ENCODE results near the gene NKAPD1. TPM values are rescaled to one million over a fixed set of nuclear protein-coding genes. Genes with fewer than 3 reads are reported as not detected.

The NKAPD1 gene
- total RNA-seq, 4 donors from 2014 or later: 13.7 to 20.4 (median 16.1) TPM

GRCh38 chr11:112051768-112052167 lies 22.3 kb upstream of the NKAPD1 start:
- TF ChIP-seq POLR2AphosphoS5 (IDR thresholded peaks at IDR 0.05) (no peak), CTCF (IDR thresholded peaks at IDR 0.05) (no peak), EP300 (IDR thresholded peaks at IDR 0.05) (no peak), POLR2A (IDR thresholded peaks at IDR 0.05; ENCODE audit: low read depth) (no peak)
- no peak overlapping the region for H3K27ac ChIP-seq (replicated peaks in 1 of 4)
- DNase-seq (ENCODE audit: extremely low spot score): no peak
- no peaks in the 10 kb centered on the region for H3K27me3 ChIP-seq
- H3K4me1 ChIP-seq: peaks cover 0 to 9% (median 3%) of the 10 kb centered on the region in 4 donors
- H3K9me3 ChIP-seq: no peaks in the 10 kb centered on the region
- H3K4me3 ChIP-seq: no peak overlapping the region
- WGBS: 88% methylated on average over 3 of the region's 3 CpGs
- intact Hi-C loops (cut with DNase I): no loop called here
- H3K36me3 ChIP-seq: peaks cover 21 to 84% (median 64%) of the 10 kb centered on the region in 4 donors

GRCh38 chr11:112057170-112057569 lies 16.9 kb upstream of the NKAPD1 start:
- WGBS: 87% methylated on average over 4 of the region's 4 CpGs
- Histone ChIP-seq H3K36me3 (peaks cover 29 to 94% (median 85%) of the 10 kb centered on the region in 4 donors), H3K27me3 (no peaks in the 10 kb centered on the region), H3K9me3 (no peaks in the 10 kb centered on the region), H3K27ac (replicated peaks in 1 of 4) (no peak overlapping the region), H3K4me3 (no peak overlapping the region), H3K4me1 (no peaks in the 10 kb centered on the region)
- intact Hi-C loops (cut with DNase I): no loop called here
- DNase-seq (ENCODE audit: extremely low spot score): no peak
- TF ChIP-seq EP300 (IDR thresholded peaks at IDR 0.05) (no peak), CTCF (IDR thresholded peaks at IDR 0.05) (no peak)

GRCh38 chr11:112058103-112058502 lies 16.0 kb upstream of the NKAPD1 start:
- TF ChIP-seq POLR2AphosphoS5 (IDR thresholded peaks at IDR 0.05) (no peak), POLR2A (IDR thresholded peaks at IDR 0.05; ENCODE audit: low read depth) (no peak), CTCF (IDR thresholded peaks at IDR 0.05) (no peak), EP300 (IDR thresholded peaks at IDR 0.05) (no peak)
- Histone ChIP-seq H3K9me3 (no peaks in the 10 kb centered on the region), H3K4me1 (no peaks in the 10 kb centered on the region), H3K27ac (replicated peaks in 1 of 4) (no peak overlapping the region), H3K27me3 (no peaks in the 10 kb centered on the region), H3K36me3 (peaks cover 21 to 93% (median 83%) of the 10 kb centered on the region in 4 donors), H3K4me3 (no peak overlapping the region)
- 47% methylated on average over 1 of the region's 1 CpG for WGBS
- no peak for DNase-seq (ENCODE audit: extremely low spot score)
- intact Hi-C loops (cut with DNase I): no loop called here

- WGBS: 58% methylated on average over 1 of the region's 1 CpG
- Histone ChIP-seq H3K27ac (replicated peaks in 1 of 4) (no peak overlapping the region), H3K9me3 (no peaks in the 10 kb centered on the region), H3K27me3 (no peaks in the 10 kb centered on the region), H3K4me1 (no peaks in the 10 kb centered on the region), H3K4me3 (no peak overlapping the region), H3K36me3 (peaks cover 15 to 62% (median 54%) of the 10 kb centered on the region in 4 donors)
- no peak for TF ChIP-seq POLR2A (IDR thresholded peaks at IDR 0.05; ENCODE audit: low read depth)
- TF ChIP-seq POLR2AphosphoS5 (IDR thresholded peaks at IDR 0.05): no peak
- no peak for TF ChIP-seq CTCF (IDR thresholded peaks at IDR 0.05)
- no peak for TF ChIP-seq EP300 (IDR thresholded peaks at IDR 0.05)
- no peak for DNase-seq (ENCODE audit: extremely low spot score)
- intact Hi-C loops (cut with DNase I): no loop called here
Observed at GRCh38 chr11:112062923-112063322, 11.2 kb upstream of the NKAPD1 start.

- WGBS: 78% methylated on average over 4 of the region's 4 CpGs
- DNase-seq (ENCODE audit: extremely low spot score): no peak
- Histone ChIP-seq H3K36me3 (peaks cover 46 to 76% (median 72%) of the 10 kb centered on the region in 4 donors), H3K9me3 (no peaks in the 10 kb centered on the region), H3K27ac (replicated peaks in 1 of 4) (no peak overlapping the region), H3K27me3 (no peaks in the 10 kb centered on the region), H3K4me1 (peaks cover 17 to 20% (median 18%) of the 10 kb centered on the region in 4 donors), H3K4me3 (no peak overlapping the region)
- TF ChIP-seq CTCF (IDR thresholded peaks at IDR 0.05) (no peak), POLR2A (IDR thresholded peaks at IDR 0.05; ENCODE audit: low read depth) (no peak), POLR2AphosphoS5 (IDR thresholded peaks at IDR 0.05) (no peak), EP300 (IDR thresholded peaks at IDR 0.05) (no peak)
- intact Hi-C loops (cut with DNase I): loop anchor here (10.0 kb wide), 2 partner anchors 208 to 1232 kb away; partner anchors contain the start of genes ALG9, CFAP68, FDXACB1 and TTC12
Observed at GRCh38 chr11:112082729-112083128, 8.6 kb downstream of the NKAPD1 start.
